HEK293 (cell line): ENCODE measurements around the gene FBXL4.

Experiments used
- GLIS2 ChIP-seq: fragments of 450-650 bp; formaldehyde crosslinking; IDR thresholded peaks from 2 replicates; pipeline ENCODE4 v1.5.1; 2016; ENCODE audit warnings: missing biosample characterization, missing genetic modification characterization
- ZNF121 ChIP-seq: fragments of 450-650 bp; formaldehyde crosslinking; IDR thresholded peaks from 2 replicates; pipeline ENCODE4 v1.5.1; 2016; ENCODE audit warnings: missing biosample characterization, missing genetic modification characterization
- ZNF449 ChIP-seq: fragments of 450-650 bp; formaldehyde crosslinking; IDR thresholded peaks from 2 replicates; pipeline ENCODE4 v1.5.1; 2017; ENCODE audit warnings: missing biosample characterization, mild to moderate bottlenecking, missing genetic modification characterization, moderate library complexity
- ZNF792 ChIP-seq: fragments of 450-650 bp; formaldehyde crosslinking; IDR thresholded peaks from 2 replicates; pipeline ENCODE4 v1.5.1; 2016; ENCODE audit warnings: missing biosample characterization, missing genetic modification characterization

Gene FBXL4

GRCh38 chr6:98821756-98822405, 125.9 kb downstream of the FBXL4 start (continued):
- TF ChIP-seq ZNF449 (tag by site-specific recombination) (no peak), ZNF121 (tag by site-specific recombination) (no peak), GLIS2 (tag by site-specific recombination) (no peak), ZNF792 (no peak)
